ENCODE results near the gene CCSAP. TPM values are rescaled to one million over a fixed set of nuclear protein-coding genes. Genes with fewer than 3 reads are reported as not detected.

CCSAP gene
- total and polyA plus RNA-seq, 9 donors: 3.3 to 9.2 (median 6.4) TPM

- no peaks in the 10 kb centered on the region for H3K36me3 ChIP-seq
- no peaks in the 10 kb centered on the region for H3K9me3 ChIP-seq
- H3K27ac ChIP-seq: no peak overlapping the region
- 37 to 47% (median 42%) methylated on average over 6 of the region's 6 CpGs for WGBS, 3 donors
- intact Hi-C loops (cut with DNase I): no loop called here
- H3K4me3 ChIP-seq: no peak overlapping the region
- H3K4me1 ChIP-seq (ENCODE audit: insufficient read depth): no peaks in the 10 kb centered on the region
- no peaks in the 10 kb centered on the region for H3K27me3 ChIP-seq
- TF ChIP-seq CTCF (IDR thresholded peaks at IDR 0.05): no peak
- TF ChIP-seq EP300 (IDR thresholded peaks at IDR 0.05): no peak
- no peak for TF ChIP-seq POLR2A (IDR thresholded peaks at IDR 0.05)
- DNase-seq: no peak
These were observed 20.9 kb upstream of the CCSAP start for GRCh38 chr1:229363723-229364122.

DNA sequence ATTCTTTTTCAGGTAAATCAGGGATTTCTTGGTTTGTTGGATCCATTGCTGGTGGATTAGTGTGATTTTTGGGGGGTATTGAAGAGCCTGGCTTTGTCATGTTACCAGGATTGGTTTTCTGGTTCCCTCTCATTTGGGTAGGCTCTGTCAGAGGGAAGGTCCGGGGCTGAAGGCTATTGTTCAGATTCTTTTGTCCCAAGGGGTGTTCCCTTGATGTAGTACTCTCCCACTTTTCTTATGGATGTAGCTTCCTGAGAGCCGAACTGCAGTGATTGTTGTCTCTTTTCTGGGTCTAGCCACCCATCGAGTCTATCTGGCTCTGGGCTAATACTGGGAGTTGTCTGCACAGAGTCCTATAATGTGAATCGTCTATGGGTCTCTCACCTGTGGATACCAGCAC is 17.6 kb upstream of the CCSAP start:
- no peak for DNase-seq
- no peaks in the 10 kb centered on the region for H3K27me3 ChIP-seq
- no peak overlapping the region for H3K4me3 ChIP-seq
- no peaks in the 10 kb centered on the region for H3K9me3 ChIP-seq
- no peak overlapping the region for H3K27ac ChIP-seq
- TF ChIP-seq EP300 (IDR thresholded peaks at IDR 0.05): no peak
- TF ChIP-seq CTCF (IDR thresholded peaks at IDR 0.05): no peak
- TF ChIP-seq POLR2A (IDR thresholded peaks at IDR 0.05): no peak
- no peaks in the 10 kb centered on the region for H3K4me1 ChIP-seq (ENCODE audit: insufficient read depth)
- no peaks in the 10 kb centered on the region for H3K36me3 ChIP-seq
- WGBS, 3 donors: 64 to 75% (median 67%) methylated on average over 4 of the region's 4 CpGs
- intact Hi-C loops (cut with DNase I): no loop called here

- no peaks in the 10 kb centered on the region for H3K4me1 ChIP-seq (ENCODE audit: insufficient read depth)
- H3K36me3 ChIP-seq: no peaks in the 10 kb centered on the region
- no peaks in the 10 kb centered on the region for H3K9me3 ChIP-seq
- H3K4me3 ChIP-seq: no peak overlapping the region
- H3K27ac ChIP-seq: no peak overlapping the region
- no peaks in the 10 kb centered on the region for H3K27me3 ChIP-seq
- intact Hi-C loops (cut with DNase I): no loop called here
- no peak for TF ChIP-seq EP300 (IDR thresholded peaks at IDR 0.05)
- TF ChIP-seq CTCF (IDR thresholded peaks at IDR 0.05): no peak
- no peak for DNase-seq
These were observed 12.8 kb upstream of the CCSAP start for GRCh38 chr1:229355661-229356060.

DNA sequence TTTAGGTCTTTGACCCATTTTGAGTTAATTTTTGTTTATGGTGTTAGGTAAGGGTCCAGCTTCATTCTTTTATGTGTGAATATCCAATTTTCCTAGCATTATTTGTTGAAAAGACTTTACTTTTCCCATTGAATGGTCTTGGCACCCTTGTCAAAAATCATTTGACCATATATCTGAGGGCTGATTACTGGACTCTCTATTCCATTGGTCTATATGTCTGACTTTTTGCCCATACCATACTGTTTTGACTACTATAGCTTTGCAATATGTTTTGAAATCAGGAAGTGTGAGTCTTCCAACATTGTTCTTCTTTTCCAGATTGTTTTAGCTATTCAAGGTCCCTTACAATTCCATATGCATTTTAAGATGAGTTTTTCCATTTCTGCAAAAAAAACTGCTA is 11.4 kb upstream of the CCSAP start:
- no peaks in the 10 kb centered on the region for H3K9me3 ChIP-seq
- DNase-seq: no peak
- intact Hi-C loops (cut with DNase I): no loop called here
- TF ChIP-seq EP300 (IDR thresholded peaks at IDR 0.05) (no peak), CTCF (IDR thresholded peaks at IDR 0.05) (no peak), POLR2A (IDR thresholded peaks at IDR 0.05) (no peak)
- H3K4me3 ChIP-seq: no peak overlapping the region
- no peaks in the 10 kb centered on the region for H3K36me3 ChIP-seq
- H3K4me1 ChIP-seq (ENCODE audit: insufficient read depth): no peaks in the 10 kb centered on the region
- H3K27ac ChIP-seq: no peak overlapping the region
- no peaks in the 10 kb centered on the region for H3K27me3 ChIP-seq

- Histone ChIP-seq H3K9me3 (no peaks in the 10 kb centered on the region), H3K4me1 (ENCODE audit: insufficient read depth) (no peaks in the 10 kb centered on the region), H3K27me3 (no peaks in the 10 kb centered on the region), H3K27ac (no peak overlapping the region), H3K36me3 (no peaks in the 10 kb centered on the region), H3K4me3 (no peak overlapping the region)
- TF ChIP-seq POLR2A (IDR thresholded peaks at IDR 0.05) (no peak), CTCF (IDR thresholded peaks at IDR 0.05) (no peak), EP300 (IDR thresholded peaks at IDR 0.05) (no peak)
- intact Hi-C loops (cut with DNase I): no loop called here
- 83 to 86% (median 84%) methylated on average over 2 of the region's 2 CpGs for WGBS, 3 donors
- no peak for DNase-seq
These were observed 10.1 kb upstream of the CCSAP start for GRCh38 chr1:229352975-229353374.
